Fibroblast of mammary gland (primary cell): Measurements from ENCODE around the gene MRPL17.

Experiments used
- DNase-seq: peaks from one replicate; pipeline ENCODE4 v3.0.0-alpha.2; 2010; ENCODE audit warnings: low read depth
- H3K4me3 ChIP-seq: 2 replicates; pipeline ENCODE4 v1.5.1; 2011; ENCODE audit warnings: low read depth, mild to moderate bottlenecking, low read length, moderate library complexity; ENCODE audit not compliant: control insufficient read depth
- CTCF ChIP-seq: conservative IDR thresholded peaks from 2 replicates; pipeline ENCODE4 v1.5.1; 2011; ENCODE audit warnings: low read depth, low read length, inconsistent platforms; ENCODE audit not compliant: control insufficient read depth, insufficient read depth

The MRPL17 gene

DNA sequence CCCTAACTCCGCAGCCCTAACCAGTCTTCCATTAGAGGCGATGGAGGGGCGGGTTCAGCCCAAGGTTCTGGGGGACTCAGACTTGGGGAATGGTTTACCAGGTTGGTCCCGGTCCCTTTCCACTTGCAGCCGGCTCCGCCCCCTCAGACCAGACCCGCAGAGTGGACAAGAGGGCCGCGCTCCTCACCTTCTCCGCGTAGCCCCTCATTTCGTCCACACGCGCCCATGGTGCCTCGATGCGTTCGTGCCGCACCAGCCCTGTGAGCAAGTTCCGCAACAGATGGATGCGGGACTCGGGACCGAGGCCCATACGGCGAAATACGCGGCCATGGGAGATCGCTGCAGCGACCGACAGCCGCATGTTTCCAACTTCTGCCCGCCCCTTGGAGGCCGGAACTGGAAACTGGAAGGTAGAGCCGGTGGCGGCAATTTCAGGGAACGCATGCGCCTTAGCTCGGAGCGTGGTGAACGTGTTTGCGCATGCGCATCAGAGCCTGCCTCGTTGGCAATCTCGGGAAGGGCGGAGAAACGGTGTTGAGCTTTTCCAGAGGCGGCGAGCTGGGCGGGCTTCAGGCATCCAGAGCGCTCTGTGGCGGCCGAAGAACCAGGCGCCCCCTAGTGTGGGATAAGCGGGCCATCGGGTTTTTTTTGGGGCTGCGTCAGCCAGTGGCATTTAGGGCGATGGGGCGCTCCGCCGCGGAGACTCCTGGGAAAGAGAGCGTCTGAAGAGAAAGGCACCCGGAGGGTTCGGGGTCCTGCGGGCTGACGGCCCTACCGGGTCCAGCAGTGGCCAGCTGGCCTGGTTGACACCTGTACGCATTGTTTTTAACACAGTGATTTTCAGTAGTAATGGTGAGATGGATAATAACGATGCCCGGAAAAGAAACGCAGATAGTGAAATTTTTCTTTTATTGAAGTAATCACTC, at the start of gene MRPL17:
MRPL17 (minus strand) TSS at position 405 of the 926 bp plus-strand sequence; CDS start at position 361, 44 bp downstream.
- peak; percentile 99 for DNase-seq
- H3K4me3 ChIP-seq, result peak within 1 kb of the TSS; percentile 98
- peak; percentile 65 for TF ChIP-seq CTCF

GRCh38 chr11:6727971-6728760, 45.0 kb upstream of the MRPL17 start:
- no peak for TF ChIP-seq CTCF
- DNase-seq, result no peak
- H3K4me3 ChIP-seq, result no peak overlapping the region

DNA sequence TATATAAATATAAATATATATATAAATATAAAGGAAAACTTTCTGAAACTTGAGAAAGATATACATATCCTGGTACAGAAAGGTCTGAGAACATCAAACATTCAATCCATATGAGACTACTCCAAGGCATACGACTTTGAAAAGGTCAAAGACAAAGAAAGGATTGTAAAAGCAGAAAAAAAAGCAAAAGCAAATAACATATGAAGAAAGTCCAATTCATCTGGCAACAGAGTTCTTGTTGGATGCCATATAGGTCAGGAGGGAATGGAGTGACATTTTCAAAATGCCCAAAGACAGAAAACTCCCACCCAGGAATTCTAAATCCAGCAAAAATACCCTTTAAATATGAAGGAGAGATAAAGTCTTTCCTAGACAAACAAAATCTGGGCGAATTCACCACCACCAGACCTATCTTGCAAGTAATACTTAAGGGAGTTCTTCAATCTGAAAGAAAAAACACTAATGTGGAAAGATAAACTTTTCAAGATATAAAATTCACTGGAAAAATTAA, 42.3 kb upstream of the MRPL17 start:
- no peak for TF ChIP-seq CTCF
- no peak overlapping the region for H3K4me3 ChIP-seq
- no peak for DNase-seq

DNA sequence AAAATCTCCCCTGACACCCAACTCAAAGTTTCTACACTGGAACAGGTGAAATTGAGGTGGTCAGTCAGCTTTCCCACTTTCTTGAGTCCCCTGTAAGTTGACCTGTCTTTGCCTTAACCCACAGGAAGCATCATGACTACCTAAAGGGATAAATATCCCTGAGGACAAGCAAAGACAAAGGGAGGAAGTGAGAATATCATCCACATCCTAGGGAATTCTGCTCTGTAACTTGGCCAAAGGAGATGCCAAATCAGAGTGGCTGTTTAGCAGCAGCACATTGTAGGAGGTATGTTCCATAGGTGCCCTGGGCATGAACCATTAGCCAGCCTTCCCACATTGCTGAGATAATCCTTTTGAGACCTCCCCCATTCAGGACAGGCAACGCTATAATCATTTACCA, 40.9 kb upstream of the MRPL17 start:
- no peak for DNase-seq
- no peak for TF ChIP-seq CTCF

DNA sequence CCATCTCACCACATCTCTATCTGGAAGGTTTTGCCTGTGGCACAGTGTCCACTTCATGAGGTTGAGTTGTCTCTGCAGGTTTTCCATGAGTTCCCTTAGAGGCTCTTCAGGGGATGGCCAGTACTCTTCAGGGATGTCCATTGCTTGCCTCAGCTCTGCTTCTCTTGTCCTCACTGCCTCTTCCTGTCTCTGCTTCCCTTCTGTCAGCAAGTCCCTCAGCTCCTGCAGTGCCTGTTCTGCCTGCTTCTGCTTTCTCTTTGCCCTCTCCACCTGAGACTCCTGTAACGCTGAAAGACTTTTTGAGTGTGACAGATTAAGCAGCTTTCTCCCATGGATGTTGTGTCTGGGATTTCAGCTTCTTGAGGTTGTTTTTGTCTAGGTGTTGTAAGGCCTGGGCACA, 38.2 kb upstream of the MRPL17 start:
- no peak for TF ChIP-seq CTCF
- DNase-seq, result no peak
- no peak overlapping the region for H3K4me3 ChIP-seq

More for the DNA sequence above, 40.9 kb upstream of the MRPL17 start:
- H3K4me3 ChIP-seq, result no peak overlapping the region

DNA sequence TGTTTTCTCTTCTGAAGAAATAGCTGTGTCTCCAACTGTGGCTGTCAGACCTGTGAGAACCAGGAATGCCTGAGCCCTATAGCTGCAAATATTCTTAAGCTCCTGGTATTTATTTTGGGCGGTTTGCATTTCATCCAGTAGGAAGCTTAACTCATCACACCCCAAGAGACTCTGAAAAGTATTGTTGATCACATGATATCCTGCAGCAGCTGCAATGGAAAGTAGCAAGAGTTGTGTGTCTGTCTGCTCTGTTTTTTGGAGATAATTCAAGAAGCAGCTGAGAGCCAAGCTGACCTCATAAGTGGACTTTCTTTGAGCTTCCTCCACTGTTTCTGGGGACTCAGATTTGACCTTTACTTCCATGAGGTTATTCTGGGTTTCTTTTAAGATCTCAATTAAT, 36.4 kb upstream of the MRPL17 start:
- H3K4me3 ChIP-seq, result no peak overlapping the region
- DNase-seq, result peak; percentile 58
- no peak for TF ChIP-seq CTCF
